Measurements from ENCODE around the gene CPEB1. TPM values are rescaled to one million over a fixed set of nuclear protein-coding genes. Genes with fewer than 3 reads are reported as not detected.
A peak's percentile ranks its signal among the peaks of the same experiment; 100 is the strongest.

The CPEB1 gene
- total RNA-seq, 1 donor from 2014 or later: 10.6 TPM

DNA sequence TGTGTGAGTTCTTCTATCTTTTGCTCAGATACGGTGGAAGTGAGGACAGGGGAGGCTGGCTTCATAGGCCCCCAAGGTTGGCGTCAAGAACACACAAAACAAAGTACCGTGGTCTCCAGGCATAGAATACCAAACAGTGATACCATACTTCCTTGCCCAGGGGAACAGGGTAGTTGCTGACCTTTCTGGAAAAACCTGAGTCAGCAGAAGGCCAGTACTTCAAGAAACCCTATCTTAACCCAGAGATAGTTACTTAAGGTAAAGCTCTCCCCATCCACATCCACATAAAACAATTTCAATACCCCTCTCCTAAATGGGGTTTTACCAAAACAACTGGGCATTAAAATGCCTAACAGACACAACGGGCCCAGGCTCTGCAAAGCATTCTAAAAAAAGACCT is 77.3 kb downstream of the CPEB1 start:
- H3K27ac ChIP-seq: no peak overlapping the region
- TF ChIP-seq POLR2A (IDR thresholded peaks at IDR 0.05) (no peak), POLR2AphosphoS5 (IDR thresholded peaks at IDR 0.05; ENCODE audit: insufficient read depth in 1 of 2, low read depth in 1 of 2) (no peak)
- TF ChIP-seq, protein P1, sequence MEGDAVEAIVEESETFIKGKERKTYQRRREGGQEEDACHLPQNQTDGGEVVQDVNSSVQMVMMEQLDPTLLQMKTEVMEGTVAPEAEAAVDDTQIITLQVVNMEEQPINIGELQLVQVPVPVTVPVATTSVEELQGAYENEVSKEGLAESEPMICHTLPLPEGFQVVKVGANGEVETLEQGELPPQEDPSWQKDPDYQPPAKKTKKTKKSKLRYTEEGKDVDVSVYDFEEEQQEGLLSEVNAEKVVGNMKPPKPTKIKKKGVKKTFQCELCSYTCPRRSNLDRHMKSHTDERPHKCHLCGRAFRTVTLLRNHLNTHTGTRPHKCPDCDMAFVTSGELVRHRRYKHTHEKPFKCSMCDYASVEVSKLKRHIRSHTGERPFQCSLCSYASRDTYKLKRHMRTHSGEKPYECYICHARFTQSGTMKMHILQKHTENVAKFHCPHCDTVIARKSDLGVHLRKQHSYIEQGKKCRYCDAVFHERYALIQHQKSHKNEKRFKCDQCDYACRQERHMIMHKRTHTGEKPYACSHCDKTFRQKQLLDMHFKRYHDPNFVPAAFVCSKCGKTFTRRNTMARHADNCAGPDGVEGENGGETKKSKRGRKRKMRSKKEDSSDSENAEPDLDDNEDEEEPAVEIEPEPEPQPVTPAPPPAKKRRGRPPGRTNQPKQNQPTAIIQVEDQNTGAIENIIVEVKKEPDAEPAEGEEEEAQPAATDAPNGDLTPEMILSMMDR (IDR thresholded peaks at IDR 0.05): no peak
- H3K36me3 ChIP-seq: no peaks in the 10 kb centered on the region
- no peaks in the 10 kb centered on the region for H3K27me3 ChIP-seq
- H3K4me3 ChIP-seq: no peak overlapping the region
- DNase-seq (ENCODE audit: extremely low spot score in 2 of 2): peak; percentile 16 to 42
- intact Hi-C loops (cut with DNase I): no loop called here
- no peaks in the 10 kb centered on the region for H3K9me3 ChIP-seq
- peaks cover 31% of the 10 kb centered on the region for H3K4me1 ChIP-seq

DNA sequence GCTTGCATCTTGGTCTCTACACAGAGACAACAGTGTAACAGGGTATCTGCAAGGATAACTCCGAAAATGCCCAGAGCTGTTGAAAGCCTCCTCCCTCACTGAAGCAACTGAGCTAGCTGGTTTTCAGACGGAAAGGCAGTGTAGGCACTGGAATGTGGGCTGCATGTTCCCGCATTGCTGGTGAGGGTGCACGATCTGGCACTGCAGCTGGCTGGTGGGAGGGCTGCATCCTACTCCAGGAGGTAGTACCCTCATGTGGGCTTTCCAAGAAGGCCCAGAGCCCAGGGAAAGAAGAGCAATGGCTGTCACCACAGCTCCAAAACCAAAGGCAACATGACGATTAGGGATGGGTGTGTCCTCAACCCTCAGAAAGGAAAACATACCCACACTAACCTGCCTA is 78.2 kb downstream of the CPEB1 start:
- Histone ChIP-seq H3K4me3 (no peak overlapping the region), H3K27me3 (no peaks in the 10 kb centered on the region), H3K4me1 (peaks cover 31% of the 10 kb centered on the region), H3K9me3 (no peaks in the 10 kb centered on the region), H3K36me3 (no peaks in the 10 kb centered on the region), H3K27ac (no peak overlapping the region)
- peak; percentile 40 for DNase-seq (ENCODE audit: extremely low spot score in 2 of 2)
- TF ChIP-seq POLR2AphosphoS5 (IDR thresholded peaks at IDR 0.05; ENCODE audit: insufficient read depth in 1 of 2, low read depth in 1 of 2): no peak
- TF ChIP-seq POLR2A (IDR thresholded peaks at IDR 0.05): no peak
- TF ChIP-seq, protein P1 (IDR thresholded peaks at IDR 0.05): no peak
- intact Hi-C loops (cut with DNase I): no loop called here

DNA sequence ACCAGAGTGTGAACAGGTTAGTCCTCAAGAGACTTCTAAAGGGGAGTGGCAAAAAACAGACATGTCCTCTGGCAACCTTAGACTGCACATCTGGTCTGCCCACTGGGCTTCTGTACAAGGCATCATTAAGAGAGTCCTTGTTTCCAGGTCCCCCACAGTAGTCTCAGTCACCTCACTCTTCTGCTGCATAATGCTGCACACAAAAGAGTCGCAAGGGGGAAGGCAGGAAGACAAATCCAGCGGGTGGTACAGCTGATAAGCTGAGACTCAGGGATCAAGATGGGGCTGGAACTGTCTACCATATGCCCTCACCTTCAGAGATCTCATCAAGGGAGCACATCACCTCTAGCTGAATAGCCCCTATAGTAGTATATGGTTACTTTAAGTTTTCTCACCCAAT is 79.5 kb downstream of the CPEB1 start:
- H3K4me3 ChIP-seq: no peak overlapping the region
- H3K4me1 ChIP-seq: peaks cover 29% of the 10 kb centered on the region
- no peak overlapping the region for H3K27ac ChIP-seq
- intact Hi-C loops (cut with DNase I): no loop called here
- no peaks in the 10 kb centered on the region for H3K36me3 ChIP-seq
- H3K27me3 ChIP-seq: no peaks in the 10 kb centered on the region
- DNase-seq (ENCODE audit: extremely low spot score in 2 of 2): peak; percentile 19 to 56
- no peaks in the 10 kb centered on the region for H3K9me3 ChIP-seq
- TF ChIP-seq, protein P1 (IDR thresholded peaks at IDR 0.05): no peak
- no peak for TF ChIP-seq POLR2A (IDR thresholded peaks at IDR 0.05)
- no peak for TF ChIP-seq POLR2AphosphoS5 (IDR thresholded peaks at IDR 0.05; ENCODE audit: insufficient read depth in 1 of 2, low read depth in 1 of 2)

DNA sequence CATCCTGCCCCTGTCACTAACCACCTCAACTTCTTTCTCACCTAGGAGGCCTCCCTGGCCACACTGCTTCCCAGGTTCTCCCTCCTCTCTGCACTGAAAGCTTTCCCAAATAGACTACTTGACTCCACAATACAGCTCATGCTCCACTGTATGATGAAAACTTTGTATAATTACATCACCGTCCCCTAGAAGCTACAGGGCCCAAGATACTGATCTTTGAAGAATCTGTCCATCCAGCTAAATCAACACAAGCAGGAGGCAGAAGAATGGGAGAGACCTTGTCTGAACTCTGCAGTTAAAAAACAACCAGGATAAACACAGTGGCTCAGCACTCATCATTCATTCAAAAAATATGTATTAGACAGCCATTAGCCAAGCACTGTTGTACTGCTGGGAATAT is 80.5 kb downstream of the CPEB1 start:
- no peak overlapping the region for H3K4me3 ChIP-seq
- H3K9me3 ChIP-seq: no peaks in the 10 kb centered on the region
- no peaks in the 10 kb centered on the region for H3K36me3 ChIP-seq
- intact Hi-C loops (cut with DNase I): no loop called here
- peaks cover 19% of the 10 kb centered on the region for H3K4me1 ChIP-seq
- no peaks in the 10 kb centered on the region for H3K27me3 ChIP-seq
- no peak overlapping the region for H3K27ac ChIP-seq
- TF ChIP-seq POLR2A (IDR thresholded peaks at IDR 0.05) (no peak), POLR2AphosphoS5 (IDR thresholded peaks at IDR 0.05; ENCODE audit: insufficient read depth in 1 of 2, low read depth in 1 of 2) (no peak)
- TF ChIP-seq, protein P1 (IDR thresholded peaks at IDR 0.05): no peak
- no peak for DNase-seq (ENCODE audit: extremely low spot score in 2 of 2)

DNA sequence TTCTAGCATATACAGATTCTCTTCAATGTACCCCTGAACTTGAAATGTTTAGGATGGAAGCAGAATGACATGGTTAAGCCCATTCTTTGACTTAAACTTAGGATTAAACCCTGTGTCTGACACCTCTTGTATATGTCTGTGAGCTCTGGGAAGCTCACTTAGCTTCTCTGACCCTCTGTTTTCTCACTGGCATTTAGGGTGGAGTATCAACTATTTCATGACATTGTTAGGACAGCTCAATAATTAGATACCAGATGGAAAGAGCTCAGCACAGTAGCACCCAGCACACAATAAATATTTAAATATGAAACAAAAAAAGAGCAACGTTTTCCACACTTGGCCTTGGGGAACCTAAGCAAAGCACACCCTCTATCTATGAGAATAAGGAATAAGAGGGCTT is 88.7 kb downstream of the CPEB1 start:
- Histone ChIP-seq H3K36me3 (no peaks in the 10 kb centered on the region), H3K4me1 (peaks cover 14% of the 10 kb centered on the region), H3K27me3 (no peaks in the 10 kb centered on the region), H3K27ac (no peak overlapping the region), H3K9me3 (no peaks in the 10 kb centered on the region), H3K4me3 (no peak overlapping the region)
- DNase-seq (ENCODE audit: extremely low spot score in 2 of 2): no peak
- TF ChIP-seq, protein P1 (IDR thresholded peaks at IDR 0.05): no peak
- TF ChIP-seq POLR2AphosphoS5 (IDR thresholded peaks at IDR 0.05; ENCODE audit: insufficient read depth in 1 of 2, low read depth in 1 of 2) (no peak), POLR2A (IDR thresholded peaks at IDR 0.05) (no peak)
- intact Hi-C loops (cut with DNase I): no loop called here
